ENCODE results near the gene CDH16. TPM values are rescaled to one million over a fixed set of nuclear protein-coding genes. Genes with fewer than 3 reads are reported as not detected.
A peak's percentile ranks its signal among the peaks of the same experiment; 100 is the strongest.

The CDH16 gene
- total RNA-seq, 1 donor from 2014 or later = not detected

DNA sequence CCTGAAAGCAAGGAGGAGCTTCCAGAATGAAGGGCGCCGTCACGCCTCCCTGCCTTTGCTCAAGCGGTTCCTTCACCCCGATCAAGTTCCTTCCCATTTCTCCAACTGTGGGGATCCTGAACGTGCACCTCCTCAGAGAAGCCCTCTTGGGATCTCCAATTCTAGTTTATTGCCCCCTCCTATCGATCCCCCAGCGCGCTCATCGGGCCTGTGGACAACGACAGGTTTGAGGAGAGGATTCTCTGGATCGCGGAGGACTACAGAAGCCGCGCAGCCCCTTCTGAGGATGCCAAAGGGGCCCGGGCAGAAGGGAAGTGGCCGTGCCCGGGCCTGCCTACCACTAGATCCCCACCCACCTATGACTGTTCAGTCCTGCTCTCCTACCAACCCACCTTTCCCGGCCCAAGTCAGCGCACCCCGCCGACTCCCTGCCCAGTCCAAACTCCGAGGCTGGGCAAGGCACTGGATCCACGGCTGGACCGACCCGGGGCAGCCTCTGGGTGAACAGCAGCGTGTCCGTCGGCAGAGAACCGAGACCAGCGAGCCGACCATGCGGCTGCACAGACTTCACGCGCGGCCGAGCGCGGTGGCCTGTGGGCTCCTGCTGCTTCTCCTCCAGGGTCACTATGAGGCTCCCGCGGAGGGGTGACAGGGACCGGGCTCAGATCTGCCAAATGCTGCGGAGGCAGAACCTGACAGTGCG is 29.6 kb upstream of the CDH16 start:
- no peak overlapping the region for H3K9ac ChIP-seq
- TF ChIP-seq EZH2 (IDR thresholded peaks at IDR 0.05) (peak; percentile 81), EZH2phosphoT487 (IDR thresholded peaks at IDR 0.05) (peak; percentile 63), CTCF (IDR thresholded peaks at IDR 0.05) (no peak)
- no peak overlapping the region for H3K27ac ChIP-seq
- no peak overlapping the region for H3K4me3 ChIP-seq
- H3K36me3 ChIP-seq = no peaks in the 10 kb centered on the region
- no peaks in the 10 kb centered on the region for H3K9me3 ChIP-seq (ENCODE audit: low read depth)
- Mint-ChIP-seq H3K36me3 (peaks cover 1% of the 10 kb centered on the region), H3K27ac (no peak overlapping the region), H3K27me3 (ENCODE audit: insufficient read depth, low read depth) (peaks cover 11% of the 10 kb centered on the region), H3K4me1 (peaks cover 13% of the 10 kb centered on the region), H3K4me3 (no peak overlapping the region), H3K9me3 (no peaks in the 10 kb centered on the region)
- DNase-seq (ENCODE audit: low spot score) = no peak
- H4K20me1 ChIP-seq (ENCODE audit: low read depth) = peaks cover 5% of the 10 kb centered on the region
- peaks cover 56% of the 10 kb centered on the region for H3K27me3 ChIP-seq
- no peak overlapping the region for H3K4me2 ChIP-seq
- H3F3A ChIP-seq (ENCODE audit: low read depth) = peaks cover 2% of the 10 kb centered on the region
- H2AFZ ChIP-seq (replicated peaks) = no peak overlapping the region
- no peaks in the 10 kb centered on the region for H3K79me2 ChIP-seq (ENCODE audit: low read depth)
- no peaks in the 10 kb centered on the region for H3K4me1 ChIP-seq

DNA sequence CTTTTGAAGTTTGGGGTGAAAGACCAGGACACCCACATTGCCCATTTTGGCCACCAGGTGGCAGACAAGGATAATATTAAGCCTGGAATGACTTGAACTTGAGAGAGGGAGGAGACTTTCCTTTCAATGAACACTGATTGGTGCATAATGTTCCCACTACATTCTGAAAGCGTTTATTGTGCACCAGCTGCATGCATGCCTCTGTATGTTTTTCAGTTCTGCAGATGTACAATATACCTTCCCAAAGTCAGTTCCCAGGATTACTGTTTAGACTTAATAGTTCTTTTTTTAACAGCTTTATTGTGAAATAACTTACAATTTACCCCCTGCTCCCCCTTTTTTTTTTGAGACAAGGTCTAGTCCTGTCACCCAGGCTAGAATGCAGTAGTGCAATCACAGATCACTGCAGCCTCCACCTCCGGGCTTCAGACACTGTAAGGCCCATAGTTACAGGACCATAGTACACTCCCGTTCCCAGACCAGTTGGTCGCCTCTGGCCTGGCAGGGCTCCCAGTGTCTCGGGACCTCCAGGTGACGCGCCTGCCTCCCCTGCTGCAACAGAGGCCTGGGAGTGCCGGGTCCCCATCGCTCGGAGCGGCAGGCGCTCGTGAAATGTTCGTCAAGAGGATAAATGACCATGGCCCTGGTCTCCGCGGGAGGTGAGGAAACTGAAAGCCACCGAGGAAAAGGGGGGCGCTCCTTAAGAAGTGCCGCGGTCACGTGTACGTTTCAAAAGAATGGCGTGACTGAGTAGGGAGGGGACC is 28.8 kb upstream of the CDH16 start:
- Mint-ChIP-seq H3K36me3 (peaks cover 7% of the 10 kb centered on the region), H3K4me3 (no peak overlapping the region)
- no peak overlapping the region for H3K9ac ChIP-seq

DNA sequence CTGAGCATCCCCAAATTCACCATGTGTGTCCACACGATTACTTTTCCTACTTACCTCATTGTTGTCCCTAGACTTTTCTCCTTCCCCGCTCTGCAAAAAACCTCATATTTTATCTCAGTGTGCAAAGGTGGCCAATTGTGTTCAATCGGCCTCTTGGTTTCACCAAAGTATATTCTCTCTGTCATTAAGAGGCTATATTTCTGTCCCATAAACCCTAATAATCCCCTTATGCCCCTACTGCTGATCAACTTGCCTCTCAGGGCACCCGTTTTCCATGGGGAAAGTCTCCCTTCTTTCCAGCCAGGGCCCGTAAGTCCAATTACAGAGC is 28.3 kb upstream of the CDH16 start:
- Mint-ChIP-seq H3K4me3 (no peak overlapping the region), H3K9me3 (no peaks in the 10 kb centered on the region), H3K36me3 (peaks cover 11% of the 10 kb centered on the region)

More for the DNA sequence above, 28.8 kb upstream of the CDH16 start:
- TF ChIP-seq EZH2phosphoT487 (IDR thresholded peaks at IDR 0.05) = peak; percentile 48
- TF ChIP-seq CTCF (IDR thresholded peaks at IDR 0.05) = peak; percentile 82
- no peak for TF ChIP-seq EZH2 (IDR thresholded peaks at IDR 0.05)
- no peak overlapping the region for H3K27ac ChIP-seq
- DNase-seq (ENCODE audit: low spot score) = peak; percentile 72
- H3K79me2 ChIP-seq (ENCODE audit: low read depth) = no peaks in the 10 kb centered on the region
- peaks cover 5% of the 10 kb centered on the region for H4K20me1 ChIP-seq (ENCODE audit: low read depth)
- no peaks in the 10 kb centered on the region for H3F3A ChIP-seq (ENCODE audit: low read depth)
- no peaks in the 10 kb centered on the region for H3K36me3 ChIP-seq
- H3K4me1 ChIP-seq = no peaks in the 10 kb centered on the region
- no peak overlapping the region for H3K4me3 ChIP-seq
- Mint-ChIP-seq H3K27ac (no peak overlapping the region), H3K27me3 (ENCODE audit: insufficient read depth, low read depth) (peaks cover 11% of the 10 kb centered on the region), H3K4me1 (peaks cover 8% of the 10 kb centered on the region), H3K9me3 (no peaks in the 10 kb centered on the region)
- no peak overlapping the region for H2AFZ ChIP-seq (replicated peaks)
- H3K27me3 ChIP-seq = peaks cover 56% of the 10 kb centered on the region
- H3K4me2 ChIP-seq = no peak overlapping the region
- no peaks in the 10 kb centered on the region for H3K9me3 ChIP-seq (ENCODE audit: low read depth)

More for the DNA sequence above, 28.3 kb upstream of the CDH16 start:
- no peaks in the 10 kb centered on the region for H3K36me3 ChIP-seq
- peaks cover 8% of the 10 kb centered on the region for H3K4me1 Mint-ChIP-seq
- no peak overlapping the region for H3K9ac ChIP-seq
- H3K27me3 ChIP-seq = peaks cover 56% of the 10 kb centered on the region
- H3K4me3 ChIP-seq = no peak overlapping the region
- H3K27ac ChIP-seq = no peak overlapping the region
- no peak for DNase-seq (ENCODE audit: low spot score)
- peaks cover 11% of the 10 kb centered on the region for H3K27me3 Mint-ChIP-seq (ENCODE audit: insufficient read depth, low read depth)
- no peak overlapping the region for H3K4me2 ChIP-seq
- H3K9me3 ChIP-seq (ENCODE audit: low read depth) = no peaks in the 10 kb centered on the region
- no peak overlapping the region for H3K27ac Mint-ChIP-seq
- H3K79me2 ChIP-seq (ENCODE audit: low read depth) = no peaks in the 10 kb centered on the region
- H2AFZ ChIP-seq (replicated peaks) = no peak overlapping the region
- H4K20me1 ChIP-seq (ENCODE audit: low read depth) = peaks cover 5% of the 10 kb centered on the region
- H3K4me1 ChIP-seq = no peaks in the 10 kb centered on the region
- H3F3A ChIP-seq (ENCODE audit: low read depth) = no peaks in the 10 kb centered on the region
- TF ChIP-seq EZH2 (IDR thresholded peaks at IDR 0.05) = no peak
- no peak for TF ChIP-seq CTCF (IDR thresholded peaks at IDR 0.05)
- TF ChIP-seq EZH2phosphoT487 (IDR thresholded peaks at IDR 0.05) = no peak
